Measurements from ENCODE around the gene HSF4. TPM values are rescaled to one million over a fixed set of nuclear protein-coding genes. Genes with fewer than 3 reads are reported as not detected.

Gene HSF4
- total RNA-seq, 1 donor from 2014 or later, result 0.63 TPM

GRCh38 chr16:67206838-67207248, 42.3 kb downstream of the HSF4 start:
- no peak for TF ChIP-seq CTCF (conservative IDR thresholded peaks at IDR 0.05; ENCODE audit: low read depth, low read length)
- no peak for DNase-seq (ENCODE audit: low read depth)

DNA sequence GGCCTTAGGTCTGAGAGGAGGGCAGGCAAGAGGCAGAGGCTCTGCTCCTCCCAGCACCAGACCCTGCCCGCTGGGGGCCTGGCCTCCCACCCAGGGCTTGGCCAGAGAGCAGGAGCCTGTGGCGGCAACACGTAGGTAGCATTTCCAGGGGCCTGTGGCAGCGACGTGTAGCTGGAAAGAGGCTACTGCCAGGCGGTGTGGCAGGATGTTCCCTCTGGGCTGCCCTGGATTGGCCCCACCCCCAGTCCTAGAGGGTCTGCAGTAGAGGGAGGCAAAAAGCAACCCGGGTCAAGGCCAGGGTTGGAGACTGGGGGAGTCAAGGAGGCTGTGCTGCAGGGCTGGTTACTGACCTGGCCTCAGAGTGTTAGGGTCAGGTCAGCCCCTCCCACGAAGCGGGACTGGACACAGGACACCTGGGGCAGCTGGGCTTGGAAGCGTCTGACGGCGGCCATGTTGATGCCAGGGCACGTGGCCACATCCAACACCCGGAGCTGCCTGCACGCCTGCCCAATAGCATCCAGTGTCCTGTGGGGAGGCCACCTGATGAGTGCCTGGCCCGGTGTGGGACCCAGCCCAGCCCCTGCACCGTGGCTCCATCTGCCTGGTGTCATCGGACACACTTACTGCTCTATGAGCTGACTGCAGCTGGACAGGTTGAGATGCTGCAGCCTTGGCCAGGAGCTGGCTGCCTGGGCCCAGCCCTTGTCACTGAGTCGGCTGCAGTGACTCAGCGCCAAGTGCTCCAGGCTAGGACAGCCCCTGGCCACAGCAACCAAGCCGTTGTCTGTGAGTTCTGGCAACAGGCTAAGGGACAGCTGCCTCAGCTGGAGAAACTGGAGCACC, 42.9 kb downstream of the HSF4 start:
- no peak for DNase-seq (ENCODE audit: low read depth)
- no peak overlapping the region for H3K4me3 ChIP-seq (ENCODE audit: low read depth, low read length)
- TF ChIP-seq CTCF (conservative IDR thresholded peaks at IDR 0.05; ENCODE audit: low read depth, low read length), result no peak

More at GRCh38 chr16:67206838-67207248, 42.3 kb downstream of the HSF4 start:
- no peak overlapping the region for H3K4me3 ChIP-seq (ENCODE audit: low read depth, low read length)

GRCh38 chr16:67208154-67208896, 43.8 kb downstream of the HSF4 start:
- no peak for DNase-seq (ENCODE audit: low read depth)
- H3K4me3 ChIP-seq (ENCODE audit: low read depth, low read length), result no peak overlapping the region
- no peak for TF ChIP-seq CTCF (conservative IDR thresholded peaks at IDR 0.05; ENCODE audit: low read depth, low read length)

DNA sequence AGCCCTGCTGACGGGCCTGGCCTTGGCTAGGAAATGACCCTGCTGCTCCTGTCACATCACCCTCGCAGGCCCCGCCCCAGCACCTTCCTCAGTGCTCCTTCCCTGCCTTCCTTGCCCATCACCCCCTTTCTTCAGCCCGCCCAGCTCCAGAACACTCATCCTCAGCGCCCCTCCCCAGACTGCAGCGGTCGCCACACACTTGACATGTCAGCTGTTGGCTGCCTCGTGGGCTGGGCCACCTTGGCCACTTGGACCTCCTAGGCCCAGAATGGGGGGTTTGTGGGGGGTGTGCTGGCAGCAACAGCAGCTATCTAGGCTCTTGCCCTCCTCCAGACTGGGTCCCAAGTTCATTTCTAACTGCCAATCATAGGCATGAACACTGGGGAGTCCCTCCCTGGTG, 45.0 kb downstream of the HSF4 start:
- no peak for DNase-seq (ENCODE audit: low read depth)
- TF ChIP-seq CTCF (conservative IDR thresholded peaks at IDR 0.05; ENCODE audit: low read depth, low read length), result no peak

GRCh38 chr16:67210069-67210937, 45.8 kb downstream of the HSF4 start:
- TF ChIP-seq CTCF (conservative IDR thresholded peaks at IDR 0.05; ENCODE audit: low read depth, low read length), result no peak
- DNase-seq (ENCODE audit: low read depth), result no peak
- H3K4me3 ChIP-seq (ENCODE audit: low read depth, low read length), result no peak overlapping the region

More for the DNA sequence above, 45.0 kb downstream of the HSF4 start:
- no peak overlapping the region for H3K4me3 ChIP-seq (ENCODE audit: low read depth, low read length)

DNA sequence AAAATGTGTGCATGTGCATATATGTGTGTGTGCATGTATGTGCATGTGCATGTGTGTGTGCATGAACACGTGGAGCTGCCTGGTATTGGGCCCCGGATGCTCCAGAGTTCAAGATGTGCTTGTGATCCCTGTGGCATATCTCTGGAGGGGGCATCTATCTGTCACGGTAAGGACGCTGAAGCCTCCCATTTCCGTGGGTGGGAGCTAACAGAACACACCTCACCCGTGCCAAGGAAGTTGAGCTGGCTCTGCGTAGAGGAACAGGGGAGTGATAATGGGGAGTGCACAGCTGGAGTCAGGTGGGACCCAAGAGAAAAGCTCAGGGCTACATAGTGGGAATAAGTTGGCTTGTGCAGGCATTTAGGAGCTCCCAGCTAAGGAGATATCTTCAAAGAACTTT, 47.1 kb downstream of the HSF4 start:
- no peak for DNase-seq (ENCODE audit: low read depth)
- no peak for TF ChIP-seq CTCF (conservative IDR thresholded peaks at IDR 0.05; ENCODE audit: low read depth, low read length)
- H3K4me3 ChIP-seq (ENCODE audit: low read depth, low read length), result no peak overlapping the region
